GM12864 (cell line): ENCODE results near the gene C16orf87.

Source experiments
- DNase-seq: peaks from one replicate; pipeline ENCODE4 v3.0.0-alpha.2; 2011; ENCODE audit warnings: low read depth
- H3K4me3 ChIP-seq: 2 replicates; pipeline ENCODE4 v1.5.1; 2011; ENCODE audit warnings: mild to moderate bottlenecking, low read depth, low read length, control low read depth
- TF ChIP-seq, protein P1 (sequence below): IDR thresholded peaks from 2 replicates; pipeline ENCODE4 v1.5.1; 2011; ENCODE audit warnings: low read depth, mild to moderate bottlenecking, moderate library complexity, low read length, control low read depth, inconsistent platforms; ENCODE audit errors: missing control alignments

The C16orf87 gene

DNA sequence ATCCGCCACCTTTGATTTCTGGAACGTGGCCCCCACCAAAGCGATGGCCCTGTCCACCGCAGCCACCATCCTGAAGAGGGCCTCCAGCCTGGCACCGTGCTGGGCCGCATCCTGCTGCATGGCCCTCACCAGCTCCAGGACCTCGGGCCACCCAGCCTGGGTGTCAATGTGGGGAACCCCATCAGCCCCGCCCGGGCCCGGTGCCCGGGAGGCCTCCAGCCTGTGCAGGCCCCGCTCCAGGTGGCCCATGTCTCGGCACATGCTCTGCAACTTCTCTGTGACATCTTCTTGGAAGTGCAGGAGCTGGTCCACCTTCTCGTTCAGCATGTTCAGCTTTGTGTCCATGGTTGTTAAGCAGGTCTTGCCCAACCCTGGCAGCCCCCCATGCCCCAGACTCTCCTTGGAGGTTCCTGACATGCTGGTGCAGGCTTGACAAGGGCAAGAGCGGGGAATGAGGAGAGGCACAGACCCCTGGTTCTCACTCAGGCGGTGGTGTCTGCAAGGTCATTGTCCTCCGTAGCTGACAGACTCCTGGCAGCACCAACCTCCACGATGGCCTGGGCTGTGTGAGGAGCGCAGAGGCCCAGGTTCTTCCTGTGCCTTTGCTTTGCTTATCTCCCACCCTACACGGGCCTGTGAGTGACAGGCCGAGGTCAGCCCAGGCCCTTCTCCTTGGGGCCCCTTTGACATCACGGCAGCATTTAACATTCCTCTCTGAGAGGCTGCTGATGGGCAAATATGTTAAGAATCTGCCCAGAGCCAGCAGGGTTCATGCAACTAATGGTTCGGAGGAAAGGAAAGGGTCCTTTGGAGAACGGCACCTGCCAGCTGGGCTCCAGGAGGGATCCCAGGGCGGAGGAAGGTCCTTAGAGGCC is 83.0 kb downstream of the C16orf87 start, which contains the start of gene MYLK3:
MYLK3 (minus strand) TSS at position 568 of the 875 bp plus-strand sequence; CDS start at position 417, 151 bp downstream.
- TF ChIP-seq, protein P1, sequence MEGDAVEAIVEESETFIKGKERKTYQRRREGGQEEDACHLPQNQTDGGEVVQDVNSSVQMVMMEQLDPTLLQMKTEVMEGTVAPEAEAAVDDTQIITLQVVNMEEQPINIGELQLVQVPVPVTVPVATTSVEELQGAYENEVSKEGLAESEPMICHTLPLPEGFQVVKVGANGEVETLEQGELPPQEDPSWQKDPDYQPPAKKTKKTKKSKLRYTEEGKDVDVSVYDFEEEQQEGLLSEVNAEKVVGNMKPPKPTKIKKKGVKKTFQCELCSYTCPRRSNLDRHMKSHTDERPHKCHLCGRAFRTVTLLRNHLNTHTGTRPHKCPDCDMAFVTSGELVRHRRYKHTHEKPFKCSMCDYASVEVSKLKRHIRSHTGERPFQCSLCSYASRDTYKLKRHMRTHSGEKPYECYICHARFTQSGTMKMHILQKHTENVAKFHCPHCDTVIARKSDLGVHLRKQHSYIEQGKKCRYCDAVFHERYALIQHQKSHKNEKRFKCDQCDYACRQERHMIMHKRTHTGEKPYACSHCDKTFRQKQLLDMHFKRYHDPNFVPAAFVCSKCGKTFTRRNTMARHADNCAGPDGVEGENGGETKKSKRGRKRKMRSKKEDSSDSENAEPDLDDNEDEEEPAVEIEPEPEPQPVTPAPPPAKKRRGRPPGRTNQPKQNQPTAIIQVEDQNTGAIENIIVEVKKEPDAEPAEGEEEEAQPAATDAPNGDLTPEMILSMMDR, result no peak
- DNase-seq, result no peak
- H3K4me3 ChIP-seq, result no peak within 1 kb of the TSS

DNA sequence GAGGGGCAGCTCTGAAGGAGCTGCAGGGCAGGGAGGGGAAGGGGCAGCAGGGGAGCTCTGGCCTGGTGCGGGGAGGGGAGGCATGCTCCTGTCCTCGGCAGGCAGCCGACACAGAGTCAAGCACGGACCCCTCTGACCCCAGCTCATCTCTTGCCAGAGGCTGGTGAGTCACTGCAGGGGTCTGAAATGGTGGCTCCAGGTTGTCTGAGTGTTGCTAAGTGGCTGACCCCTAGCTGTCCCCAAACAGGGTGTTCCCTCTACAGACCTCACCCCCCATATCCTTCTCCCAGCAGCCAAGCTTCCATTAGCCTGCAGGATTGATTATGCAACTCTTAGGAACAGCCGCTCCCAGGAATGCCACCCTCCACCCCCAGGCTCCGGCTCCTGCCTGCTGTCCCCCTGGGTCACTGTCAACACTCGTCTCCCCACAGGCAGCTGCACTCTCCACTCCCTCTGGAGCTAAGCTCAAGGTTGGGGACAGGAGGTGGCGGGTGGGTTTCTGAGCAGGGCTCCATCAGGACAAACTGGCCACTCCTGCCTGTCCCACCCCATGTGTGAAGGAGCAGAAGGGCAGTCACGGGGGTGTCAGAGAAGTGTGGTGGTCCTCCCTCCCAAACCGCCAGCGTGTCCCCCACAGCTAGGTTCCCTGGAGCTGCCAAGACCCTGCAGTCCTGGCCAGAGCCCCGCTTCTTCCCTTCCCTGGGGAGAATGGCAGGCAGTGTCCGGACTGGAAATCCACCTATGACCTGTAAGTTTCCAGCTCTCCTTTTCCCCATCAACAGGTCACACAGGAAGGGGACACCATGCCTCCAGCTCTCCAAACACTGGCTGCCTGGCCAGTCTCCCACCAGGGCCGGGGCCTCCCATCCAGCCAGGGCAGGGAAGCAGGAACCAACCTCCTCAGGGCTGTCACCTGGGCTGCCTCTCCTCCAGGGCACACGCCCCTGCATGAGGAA is 83.9 kb downstream of the C16orf87 start:
- TF ChIP-seq, protein P1, result no peak
- no peak for DNase-seq
- no peak overlapping the region for H3K4me3 ChIP-seq
